Effector memory CD8-positive, alpha-beta T cell (primary cell): ENCODE measurements around the gene DGKG.
A peak's percentile ranks its signal among the peaks of the same experiment; 100 is the strongest.

Experiments
- ATAC-seq: fragments of 150-1000 bp; cut with Tn5 transposase; replicated peaks from 2 replicates; pipeline ENCODE4 v1.10.0; 2021; ENCODE audit warnings: mild to moderate bottlenecking, moderate library complexity
- DNase-seq, 3 experiments: peaks; one replicate each; pipeline ENCODE4 v3.0.0; 2021
- H3K27ac Mint-ChIP-seq, 2 donors: one replicate each; pipeline ENCODE4 v1.8.0; 2022; ENCODE audit warnings: mild to moderate bottlenecking in 2 of 2, mixed read lengths in 2 of 2, moderate library complexity in 2 of 2
- H3K27me3 Mint-ChIP-seq, 2 donors: one replicate each; pipeline ENCODE4 v1.8.0; 2022; ENCODE audit warnings: mixed read lengths in 2 of 2
- H3K36me3 Mint-ChIP-seq: one replicate; pipeline ENCODE4 v1.8.0; 2022; ENCODE audit warnings: mild to moderate bottlenecking, moderate library complexity, mixed read lengths; ENCODE audit not compliant: insufficient read depth
- H3K4me1 Mint-ChIP-seq, 2 donors: one replicate each; pipeline ENCODE4 v1.8.0; 2022; ENCODE audit warnings: low read depth in 2 of 2, mixed read lengths in 2 of 2
- H3K4me3 Mint-ChIP-seq, 2 donors: one replicate each; pipeline ENCODE4 v1.8.0; 2022; ENCODE audit warnings: mild to moderate bottlenecking in 2 of 2, mixed read lengths in 2 of 2, moderate library complexity in 2 of 2
- H3K9me3 Mint-ChIP-seq, 2 donors: one replicate each; pipeline ENCODE4 v1.8.0; 2022; ENCODE audit warnings: mixed read lengths in 2 of 2

Gene DGKG

GRCh38 chr3:186121968-186122367, 240.1 kb downstream of the DGKG start:
- no peak overlapping the region for H3K4me3 Mint-ChIP-seq
- no peaks in the 10 kb centered on the region for H3K4me1 Mint-ChIP-seq
- DNase-seq, result no peak
- no peak for ATAC-seq
- peaks cover 0 to 10% of the 10 kb centered on the region in 2 donors for H3K9me3 Mint-ChIP-seq
- no peak overlapping the region for H3K27ac Mint-ChIP-seq
- peaks cover 60 to 69% of the 10 kb centered on the region in 2 donors for H3K27me3 Mint-ChIP-seq
- no peaks in the 10 kb centered on the region for H3K36me3 Mint-ChIP-seq

DNA sequence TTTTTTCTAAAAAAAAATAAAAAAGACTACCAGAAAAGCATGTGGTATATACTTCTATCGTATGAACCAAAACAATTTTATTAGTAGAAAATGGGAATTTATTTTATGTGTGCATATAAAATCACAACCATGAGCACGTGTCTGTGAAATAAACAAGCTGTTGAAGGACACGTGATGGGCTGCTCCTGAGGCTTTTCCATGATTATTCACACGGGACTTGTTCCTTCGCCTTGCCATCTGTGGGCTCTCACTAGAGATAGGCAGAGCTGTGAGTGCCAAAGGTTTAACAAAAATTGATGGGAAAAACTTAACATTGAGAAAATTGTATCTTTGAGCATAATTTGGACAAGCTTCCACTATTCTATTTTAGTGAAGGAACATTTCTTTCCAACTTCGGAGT, 240.8 kb downstream of the DGKG start:
- peaks cover 0 to 10% of the 10 kb centered on the region in 2 donors for H3K9me3 Mint-ChIP-seq
- H3K4me3 Mint-ChIP-seq, result no peak overlapping the region
- peaks cover 65 to 76% of the 10 kb centered on the region in 2 donors for H3K27me3 Mint-ChIP-seq
- no peaks in the 10 kb centered on the region for H3K4me1 Mint-ChIP-seq
- ATAC-seq (no peak), DNase-seq (no peak)
- no peaks in the 10 kb centered on the region for H3K36me3 Mint-ChIP-seq
- H3K27ac Mint-ChIP-seq, result no peak overlapping the region

- DNase-seq (no peak), ATAC-seq (no peak)
- Mint-ChIP-seq H3K27ac (no peak overlapping the region), H3K4me1 (no peaks in the 10 kb centered on the region), H3K9me3 (no peaks in the 10 kb centered on the region), H3K27me3 (peaks cover 83 to 93% of the 10 kb centered on the region in 2 donors), H3K4me3 (no peak overlapping the region), H3K36me3 (peaks cover 4% of the 10 kb centered on the region)
These were observed 242.5 kb downstream of the DGKG start for GRCh38 chr3:186119499-186119898.

DNA sequence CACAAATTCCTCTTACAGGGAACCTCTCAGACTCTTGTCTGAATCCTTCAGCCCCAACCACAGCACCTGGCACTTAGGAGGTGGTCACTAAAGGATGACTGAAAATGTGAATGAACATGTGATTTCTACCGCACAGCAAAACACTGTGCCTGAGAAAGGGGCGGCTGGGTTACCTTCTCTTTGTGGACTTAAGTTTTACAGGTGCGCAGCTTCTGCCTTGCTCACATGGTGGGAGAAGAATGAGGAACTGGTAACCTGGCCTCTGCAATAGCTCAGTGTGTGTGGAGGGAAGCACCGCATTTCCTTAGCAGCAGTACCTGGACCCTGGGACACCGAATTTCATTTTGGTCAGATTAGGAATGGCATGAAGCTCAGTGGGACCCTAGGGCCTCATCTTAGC, 243.3 kb downstream of the DGKG start:
- Mint-ChIP-seq H3K27ac (no peak overlapping the region), H3K4me1 (no peaks in the 10 kb centered on the region), H3K27me3 (peaks cover 86 to 93% of the 10 kb centered on the region in 2 donors), H3K36me3 (peaks cover 4% of the 10 kb centered on the region), H3K4me3 (no peak overlapping the region), H3K9me3 (no peaks in the 10 kb centered on the region)
- DNase-seq, result no peak
- no peak for ATAC-seq

- no peaks in the 10 kb centered on the region for H3K4me1 Mint-ChIP-seq
- peaks cover 4% of the 10 kb centered on the region for H3K36me3 Mint-ChIP-seq
- no peak overlapping the region for H3K27ac Mint-ChIP-seq
- H3K27me3 Mint-ChIP-seq, result peaks cover 86 to 93% of the 10 kb centered on the region in 2 donors
- H3K9me3 Mint-ChIP-seq, result no peaks in the 10 kb centered on the region
- DNase-seq, result no peak
- no peak overlapping the region for H3K4me3 Mint-ChIP-seq
- no peak for ATAC-seq
These were observed 244.4 kb downstream of the DGKG start for GRCh38 chr3:186117521-186118134.

- DNase-seq, result no peak
- no peak overlapping the region for H3K4me3 Mint-ChIP-seq
- H3K27me3 Mint-ChIP-seq, result peaks cover 93 to 99% of the 10 kb centered on the region in 2 donors
- no peaks in the 10 kb centered on the region for H3K9me3 Mint-ChIP-seq
- H3K36me3 Mint-ChIP-seq, result peaks cover 6% of the 10 kb centered on the region
- no peak for ATAC-seq
- H3K27ac Mint-ChIP-seq, result no peak overlapping the region
- peaks cover 6 to 8% of the 10 kb centered on the region in 2 donors for H3K4me1 Mint-ChIP-seq
These were observed 246.6 kb downstream of the DGKG start for GRCh38 chr3:186115239-186115996.

DNA sequence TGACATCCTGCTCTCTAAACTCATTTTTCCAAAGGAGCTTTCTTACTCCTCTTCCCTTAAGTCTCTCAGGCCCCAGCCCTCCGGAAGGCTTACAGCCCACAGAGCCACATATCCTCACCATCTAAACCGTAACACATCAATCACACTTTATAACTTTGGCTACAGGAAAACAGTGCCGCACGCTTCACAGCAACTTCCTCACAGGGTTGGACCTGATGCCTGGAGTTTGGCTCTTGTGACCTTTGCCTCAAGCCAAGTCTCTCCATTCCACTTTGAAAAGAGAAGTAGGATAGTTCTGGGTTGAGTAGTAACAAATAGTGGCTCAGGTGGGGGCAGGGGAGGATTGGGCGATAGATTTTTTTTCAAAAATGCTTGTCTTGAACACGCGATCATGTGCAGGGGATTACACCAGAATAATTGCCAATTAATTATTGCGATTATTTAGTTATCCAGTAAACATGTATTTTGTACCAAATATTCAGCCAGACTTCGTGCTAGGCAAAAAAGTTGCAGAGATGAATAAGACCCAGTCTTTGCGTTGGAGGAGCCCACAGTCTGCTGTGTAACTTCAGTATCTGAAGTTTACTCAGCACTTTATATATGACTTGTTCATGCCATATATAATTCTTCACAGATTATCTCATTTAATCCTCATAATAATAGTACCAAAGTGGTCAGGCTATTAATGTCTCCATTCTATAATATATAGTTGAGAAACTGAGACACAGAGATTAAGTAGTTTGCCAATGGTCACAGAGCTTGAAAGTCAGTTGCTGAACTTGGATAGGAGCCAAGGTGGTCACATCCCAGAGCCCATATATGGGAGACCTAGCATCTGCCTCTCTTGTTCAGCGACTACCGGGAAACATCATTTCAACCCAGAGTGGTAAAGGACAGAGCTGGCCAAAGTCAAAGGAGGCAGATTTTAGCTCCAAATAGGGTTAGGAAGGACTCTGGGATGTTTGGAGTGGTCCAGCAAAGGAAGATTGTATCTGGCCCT, 250.8 kb downstream of the DGKG start:
- no peak for ATAC-seq
- Mint-ChIP-seq H3K27ac (no peak overlapping the region), H3K27me3 (peaks cover 95 to 99% of the 10 kb centered on the region in 2 donors), H3K4me3 (peak overlapping the region; percentile 84 to 86), H3K9me3 (no peaks in the 10 kb centered on the region), H3K4me1 (peaks cover 34 to 35% of the 10 kb centered on the region in 2 donors), H3K36me3 (peaks cover 25% of the 10 kb centered on the region)
- DNase-seq, result no peak

GRCh38 chr3:186109897-186110803, 251.9 kb downstream of the DGKG start:
- Mint-ChIP-seq H3K4me3 (peak overlapping the region; percentile 84 to 86), H3K9me3 (no peaks in the 10 kb centered on the region), H3K27me3 (peaks cover 92 to 99% of the 10 kb centered on the region in 2 donors), H3K27ac (peak overlapping the region in 1 of 2 donors; percentile 70), H3K4me1 (peaks cover 34 to 35% of the 10 kb centered on the region in 2 donors), H3K36me3 (peaks cover 25% of the 10 kb centered on the region)
- DNase-seq (no peak), ATAC-seq (no peak)

DNA sequence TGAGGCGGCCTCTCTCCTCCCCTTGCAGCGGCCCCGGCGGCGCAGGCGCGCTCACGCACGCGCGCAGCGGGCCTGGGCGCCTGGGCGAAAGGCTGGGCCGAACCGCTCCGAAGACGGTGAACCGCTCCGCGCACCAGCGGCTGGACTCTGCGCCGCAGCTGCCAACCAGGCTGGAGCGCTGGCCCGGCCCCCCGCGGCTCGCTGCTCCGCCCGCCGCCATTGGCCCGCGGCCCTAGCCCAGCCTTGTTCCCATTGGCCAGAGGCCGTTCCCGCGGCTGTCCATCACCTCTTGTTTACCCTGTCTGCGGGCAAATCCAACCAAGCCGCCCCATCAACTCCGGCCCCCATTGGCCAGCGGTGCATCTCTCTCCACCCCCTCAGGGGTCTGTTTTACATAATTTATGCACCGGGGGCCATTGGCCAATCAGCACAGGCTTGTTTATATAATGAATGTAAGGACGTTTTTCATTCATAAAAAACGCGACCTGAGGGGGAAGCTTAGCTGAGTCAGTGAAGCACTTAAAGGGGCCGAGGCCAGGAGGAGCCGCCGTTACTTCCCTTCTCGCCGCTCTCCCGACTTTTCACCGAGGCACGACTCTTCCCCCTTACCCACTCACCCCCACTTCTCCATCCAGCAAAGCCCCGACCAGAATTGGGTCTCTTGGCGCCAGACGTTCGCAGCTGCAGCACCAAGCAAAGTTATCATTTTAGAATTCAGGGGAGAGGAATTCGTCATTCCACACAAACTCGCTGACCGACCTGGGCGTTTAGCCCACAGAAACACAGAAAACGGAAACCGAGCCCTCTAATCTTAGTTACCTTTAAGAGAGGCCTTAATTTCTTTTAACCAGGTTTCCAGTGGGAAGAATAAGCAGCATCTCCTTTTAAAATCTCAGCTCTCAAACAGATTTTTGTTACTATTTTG, 252.8 kb downstream of the DGKG start, which contains the start of gene ETV5:
Gene ETV5, minus strand, starts transcription at position 149 of the 925 bp plus-strand sequence. CDS start 3,221 bp downstream, outside the sequence.
- Mint-ChIP-seq H3K9me3 (no peaks in the 10 kb centered on the region), H3K36me3 (peaks cover 21% of the 10 kb centered on the region), H3K27me3 (peaks cover 83 to 90% of the 10 kb centered on the region in 2 donors), H3K4me3 (peak within 1 kb of the TSS; percentile 84 to 86), H3K4me1 (peaks cover 34 to 35% of the 10 kb centered on the region in 2 donors), H3K27ac (peak within 1 kb of the TSS; percentile 28 to 70)
- ATAC-seq, result peak; percentile 90
- peak; percentile 82 to 84 (median 83) for DNase-seq

- peaks cover 79 to 82% of the 10 kb centered on the region in 2 donors for H3K27me3 Mint-ChIP-seq
- peaks cover 21% of the 10 kb centered on the region for H3K36me3 Mint-ChIP-seq
- DNase-seq, result peak in 1 of 3 experiments; percentile 9
- peak overlapping the region; percentile 28 to 70 for H3K27ac Mint-ChIP-seq
- no peak for ATAC-seq
- H3K4me1 Mint-ChIP-seq, result peaks cover 34 to 35% of the 10 kb centered on the region in 2 donors
- H3K4me3 Mint-ChIP-seq, result peak overlapping the region; percentile 84 to 86
- H3K9me3 Mint-ChIP-seq, result no peaks in the 10 kb centered on the region
These were observed 253.7 kb downstream of the DGKG start for GRCh38 chr3:186108106-186108940.
